Stimulated activated CD4-positive, alpha-beta T cell treated with anti-CD3 and anti-CD28 coated beads, Interleukin-4, amount 100 ng/mL, for 4 hours (primary cell): ENCODE measurements around the gene GDF15.
"Not testable (repeated sequence)": the region's sequence is repeated elsewhere in the genome, so short reads cannot be mapped to it uniquely, and the experiment has no call there.

ENCODE experiments used
- DNase-seq, 2 experiments: peaks; one replicate each; pipeline ENCODE4 v3.0.0-alpha.2; 2020

The GDF15 gene

DNA sequence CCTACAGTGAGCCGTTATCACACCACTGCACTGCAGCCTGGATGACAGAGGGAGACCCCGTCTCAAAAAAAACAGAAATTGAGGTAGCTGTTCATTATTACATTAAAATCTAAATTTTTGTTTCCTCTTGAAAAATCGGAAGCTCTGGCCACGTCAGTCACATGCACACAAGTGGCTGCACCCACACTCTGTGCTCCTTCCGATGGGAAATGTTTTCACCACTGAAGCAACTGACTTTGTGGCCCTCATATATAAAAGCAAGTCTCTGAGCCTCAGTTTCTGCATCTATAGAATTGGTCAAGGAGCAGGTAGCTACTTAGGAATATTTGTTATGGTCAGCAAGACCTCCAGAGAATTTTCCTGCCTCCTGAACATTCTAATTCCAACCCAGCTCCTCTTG lies 7.0 kb downstream of the GDF15 start:
- DNase-seq, result no peak

DNA sequence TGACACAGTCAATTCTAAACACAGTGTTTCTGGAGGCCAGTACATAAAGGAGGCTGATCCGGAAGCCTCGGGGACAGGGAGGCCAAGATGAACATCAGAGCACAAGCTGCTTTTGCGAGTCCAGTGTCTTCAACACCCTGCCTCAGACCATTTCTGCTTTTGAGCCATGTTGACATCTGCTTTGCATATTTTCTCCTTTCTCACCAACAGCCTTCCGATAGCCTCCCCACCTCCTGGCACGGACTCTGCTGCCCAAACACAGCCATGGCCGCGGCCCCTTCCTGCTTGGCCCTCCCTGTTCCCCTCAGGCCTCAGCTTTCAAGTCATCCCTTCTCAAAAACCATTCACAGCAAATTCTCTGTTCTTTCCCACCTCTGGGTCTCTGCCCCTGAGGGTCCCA lies 7.9 kb downstream of the GDF15 start:
- DNase-seq, result no peak

DNA sequence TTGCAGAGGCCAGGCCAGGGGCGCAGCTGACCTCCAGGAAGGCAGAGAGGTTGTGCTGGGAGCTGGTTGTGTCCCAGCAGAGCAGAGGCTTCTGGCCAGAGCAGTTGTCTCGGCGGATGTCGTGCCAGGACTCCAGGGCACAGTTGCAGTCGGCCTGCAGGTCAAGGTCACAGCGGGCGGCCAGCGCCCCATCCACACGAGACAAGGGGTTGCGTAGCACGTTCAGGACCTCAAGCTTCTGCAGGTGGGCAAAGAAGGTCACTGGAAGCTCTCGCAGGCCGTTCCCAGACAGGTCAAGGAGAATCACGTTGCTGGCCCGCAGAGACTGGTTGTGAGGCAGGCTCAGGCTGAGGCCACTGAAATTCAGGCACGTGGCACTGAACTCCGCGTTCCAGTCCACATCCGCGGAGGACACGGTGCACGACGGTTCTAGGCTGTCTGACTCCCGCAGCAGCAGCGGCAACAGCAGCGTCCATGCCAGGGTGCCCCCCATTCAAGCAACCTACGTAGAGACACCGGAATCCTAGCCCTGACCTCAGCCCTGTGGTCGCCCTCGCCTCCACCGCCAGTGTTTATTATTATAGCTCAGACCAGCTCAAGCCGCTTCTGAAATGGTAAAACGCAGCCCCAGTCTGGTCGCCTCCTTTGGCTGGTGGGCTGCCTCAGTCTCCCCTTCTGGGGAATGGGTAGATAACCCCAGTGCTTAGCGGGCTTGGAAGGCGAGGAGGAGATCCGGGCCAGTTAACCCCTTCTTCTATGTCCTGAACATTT lies 10.7 kb downstream of the GDF15 start:
- no peak for DNase-seq

DNA sequence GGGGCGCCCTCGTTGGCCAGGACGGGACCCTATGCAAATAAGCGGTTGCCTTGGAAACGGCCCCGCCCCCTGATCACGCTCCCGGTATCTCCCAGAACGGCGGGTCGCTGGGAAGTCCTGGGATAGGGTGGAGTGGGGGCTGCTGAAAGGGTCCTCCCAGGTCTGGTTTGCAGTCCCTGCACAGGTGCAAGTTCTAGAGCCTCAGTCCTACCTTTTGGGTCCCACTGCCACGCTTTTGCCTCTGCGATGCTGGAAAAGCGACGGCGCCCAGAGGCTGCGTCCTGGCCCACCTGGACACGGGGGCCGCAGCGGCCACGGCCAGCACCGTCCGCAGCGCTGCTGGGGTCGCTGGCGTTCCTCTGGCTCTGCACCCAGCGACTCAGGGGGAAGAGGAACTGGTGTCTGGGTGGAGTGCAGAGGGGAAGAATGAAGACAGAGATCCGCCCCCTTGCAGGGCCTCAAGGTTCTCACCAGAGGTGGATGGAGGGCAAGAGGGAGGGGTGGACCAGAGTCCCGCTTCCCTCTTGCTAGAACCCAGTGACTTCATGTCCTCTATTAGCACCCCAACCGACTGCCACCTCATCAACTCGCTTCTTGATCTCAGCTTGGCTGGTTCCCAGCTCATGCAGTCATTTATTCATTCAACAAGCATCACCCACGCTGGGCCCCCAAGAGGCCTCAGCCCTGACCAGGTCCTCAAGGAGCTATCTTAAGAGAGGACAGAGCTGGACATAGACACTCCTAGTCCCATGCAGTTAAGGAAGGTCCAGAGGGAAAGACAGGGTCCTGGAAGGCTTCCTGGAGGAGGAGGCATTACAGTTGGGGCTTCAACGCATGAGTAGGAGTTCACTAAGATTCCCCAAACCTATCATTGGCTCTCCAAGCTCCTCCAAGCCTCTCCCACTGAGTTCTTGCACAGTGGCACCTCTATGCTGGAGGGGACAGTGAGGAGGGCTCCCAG lies 11.6 kb downstream of the GDF15 start, which contains the start of gene LRRC25:
TSS of gene LRRC25 (minus strand) at position 381 of the 961 bp plus-strand sequence. CDS start 659 bp downstream, outside the sequence.
- DNase-seq, result no peak

DNA sequence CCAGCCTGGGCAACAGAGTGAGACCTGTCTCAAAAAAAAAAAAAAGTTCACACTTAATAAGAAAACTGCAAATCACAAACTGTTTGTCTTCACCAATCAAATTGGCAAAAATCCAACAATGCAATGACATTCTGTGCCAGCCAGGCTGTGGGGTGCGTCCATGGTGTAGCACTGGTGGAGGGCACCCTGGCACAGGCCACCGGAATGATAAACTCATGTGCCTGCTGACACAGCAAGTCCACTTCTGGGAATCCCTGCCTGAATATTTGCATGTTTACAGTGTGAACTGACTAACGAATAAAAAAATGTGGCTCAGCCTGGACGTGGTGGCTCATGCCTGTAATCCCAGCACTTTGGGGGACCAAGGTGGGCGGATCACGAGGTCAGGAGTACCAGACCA lies 13.1 kb downstream of the GDF15 start:
- DNase-seq, result no peak

DNA sequence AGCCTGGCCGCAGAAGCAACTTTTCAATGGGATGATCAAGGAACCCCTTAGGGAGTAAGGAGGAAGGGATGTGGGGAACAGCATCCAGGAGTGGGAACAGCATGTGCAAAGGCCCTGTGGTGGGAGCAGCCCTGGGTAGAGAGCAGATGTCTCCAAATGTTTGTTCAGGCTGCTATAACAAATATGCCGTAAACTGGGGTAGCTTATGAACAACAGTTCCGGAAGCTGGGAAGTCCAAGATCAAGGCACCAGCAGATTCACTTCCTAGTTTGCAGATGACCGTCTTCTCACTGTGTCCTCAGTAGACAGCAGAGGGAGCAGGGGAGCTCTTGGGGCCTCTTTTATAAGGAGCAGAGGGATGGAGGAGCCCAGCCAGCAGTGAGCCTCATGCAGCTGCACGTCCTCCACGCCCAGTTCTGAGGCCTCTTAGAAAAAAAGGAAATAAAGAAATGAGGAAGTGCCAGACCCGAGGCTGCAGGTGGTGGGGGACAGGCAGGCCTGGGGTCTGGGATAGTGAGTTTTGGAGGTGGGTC lies 15.7 kb downstream of the GDF15 start:
- DNase-seq, result no peak

DNA sequence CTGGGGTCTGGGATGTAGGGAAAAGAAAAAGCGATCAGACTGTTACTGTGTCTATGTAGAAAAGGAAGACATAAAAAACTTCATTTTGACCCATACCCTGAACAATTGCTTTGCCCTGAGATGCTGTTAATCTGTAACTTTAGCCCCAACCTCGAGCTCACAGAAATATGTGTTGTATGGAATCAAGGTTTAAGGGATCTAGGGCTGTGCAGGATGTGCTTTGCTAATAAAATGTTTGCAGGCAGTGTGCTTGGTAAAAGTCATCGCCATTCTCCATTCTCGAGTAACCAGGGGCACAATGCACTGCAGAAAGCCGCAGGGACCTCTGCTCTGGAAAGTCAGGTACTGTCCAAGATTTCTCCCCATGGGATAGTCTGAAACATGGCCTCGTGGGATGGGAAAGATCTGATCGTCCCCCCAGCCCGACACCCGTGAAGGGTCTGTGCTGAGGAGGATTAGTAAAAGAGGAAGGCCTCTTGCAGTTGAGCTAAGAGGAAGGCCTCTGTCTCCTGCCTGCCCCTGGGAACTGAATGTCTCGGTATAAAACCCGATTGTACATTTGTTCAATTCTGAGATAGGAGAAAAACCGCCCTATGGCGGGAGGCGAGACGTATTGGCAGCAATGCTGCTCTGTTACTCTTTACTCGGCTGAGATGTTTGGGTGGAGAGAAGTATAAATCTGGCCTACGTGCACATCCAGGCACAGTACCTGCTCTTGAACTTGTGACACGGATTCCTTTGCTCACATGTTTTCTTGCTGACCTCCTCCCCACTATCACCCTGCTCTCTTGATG lies 16.7 kb downstream of the GDF15 start:
- DNase-seq, result not testable (repeated sequence)

DNA sequence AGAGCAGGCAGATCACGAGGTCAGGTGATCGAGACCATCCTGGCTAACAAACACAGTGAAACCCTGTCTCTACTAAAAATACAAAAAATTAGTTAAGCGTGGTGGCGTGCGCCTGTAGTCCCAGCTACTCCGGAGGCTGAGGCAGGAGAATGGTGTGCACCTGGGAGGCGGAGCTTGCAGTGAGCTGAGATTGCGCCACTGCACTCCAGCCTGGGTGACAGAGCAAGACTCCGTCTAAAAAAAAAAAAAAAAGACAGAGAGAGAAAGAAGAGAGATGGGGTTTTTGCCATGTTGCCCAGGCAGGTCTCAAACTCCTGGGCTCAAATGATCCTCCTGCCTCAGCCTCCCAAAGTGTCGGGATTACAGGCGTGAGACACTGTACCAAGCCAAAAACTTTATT lies 19.8 kb downstream of the GDF15 start:
- not testable (repeated sequence) for DNase-seq

DNA sequence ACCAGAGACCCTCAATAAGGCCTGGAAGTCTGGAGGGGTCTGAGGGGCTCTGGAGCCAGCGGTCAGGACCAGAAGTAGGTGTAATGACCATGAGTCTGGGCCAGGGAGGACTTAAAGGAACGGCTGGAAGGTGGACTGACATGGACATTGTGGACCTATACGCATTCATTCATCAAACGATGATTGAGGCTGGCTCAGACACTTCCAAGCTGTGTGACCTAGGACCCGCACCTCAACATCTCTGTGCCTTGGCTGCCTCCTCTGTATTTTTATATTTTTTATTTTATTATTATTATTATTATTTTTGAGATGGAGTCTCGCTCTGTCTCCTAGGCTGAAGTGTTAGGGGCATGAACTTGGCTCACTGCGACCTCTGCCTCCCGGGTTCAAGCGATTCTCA lies 20.8 kb downstream of the GDF15 start:
- DNase-seq, result no peak

DNA sequence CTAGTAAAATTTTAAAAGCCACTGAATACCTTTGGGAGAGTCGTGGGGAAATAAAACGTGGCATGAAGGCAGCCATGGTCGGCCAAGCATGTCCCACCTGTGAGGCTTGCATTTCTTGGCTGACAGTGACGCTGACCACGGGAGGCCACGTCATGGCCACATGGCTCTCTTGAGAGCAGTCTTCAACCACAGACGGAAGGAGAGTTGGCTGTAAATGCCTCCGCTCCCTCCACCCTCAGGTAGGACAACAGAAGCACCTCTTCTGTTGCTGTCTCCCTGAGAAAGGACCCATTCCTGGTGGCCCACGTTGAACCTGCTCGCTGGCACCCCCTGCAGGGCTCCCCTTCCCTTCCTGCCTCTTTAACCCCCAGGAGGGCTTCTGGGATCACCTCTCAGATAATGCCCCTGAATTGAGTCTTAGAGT lies 22.1 kb downstream of the GDF15 start:
- DNase-seq, result no peak

DNA sequence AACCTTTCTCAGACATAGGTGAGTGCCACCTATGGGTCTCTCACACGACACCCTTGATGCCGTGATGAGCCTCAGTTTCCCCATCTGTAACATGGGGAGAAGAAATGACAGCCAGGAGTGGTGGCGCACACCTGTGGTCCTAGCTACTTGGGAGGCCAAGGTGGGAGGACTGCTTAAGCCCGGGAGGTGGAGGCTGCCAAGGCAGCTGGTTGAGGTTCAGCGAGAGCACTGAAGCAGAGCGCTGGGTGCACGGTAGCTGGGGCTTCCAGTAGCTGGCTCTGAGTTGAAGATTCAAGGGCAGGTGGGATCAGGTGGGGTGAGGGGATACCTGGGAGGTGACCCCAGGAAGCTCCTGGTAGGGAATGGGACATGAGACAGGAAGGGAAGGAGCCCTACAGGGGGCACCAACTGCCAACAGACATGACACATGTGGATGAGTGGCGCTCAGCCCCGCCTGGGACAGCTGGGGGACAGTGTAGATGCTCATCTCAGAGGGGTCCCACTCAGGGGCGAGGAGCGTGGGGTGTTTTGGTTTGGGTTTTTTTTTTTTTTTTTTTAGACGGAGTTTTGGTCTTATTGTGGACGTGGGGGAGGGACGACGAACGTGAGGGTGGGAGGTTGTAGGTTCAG lies 26.8 kb downstream of the GDF15 start:
- no peak for DNase-seq

DNA sequence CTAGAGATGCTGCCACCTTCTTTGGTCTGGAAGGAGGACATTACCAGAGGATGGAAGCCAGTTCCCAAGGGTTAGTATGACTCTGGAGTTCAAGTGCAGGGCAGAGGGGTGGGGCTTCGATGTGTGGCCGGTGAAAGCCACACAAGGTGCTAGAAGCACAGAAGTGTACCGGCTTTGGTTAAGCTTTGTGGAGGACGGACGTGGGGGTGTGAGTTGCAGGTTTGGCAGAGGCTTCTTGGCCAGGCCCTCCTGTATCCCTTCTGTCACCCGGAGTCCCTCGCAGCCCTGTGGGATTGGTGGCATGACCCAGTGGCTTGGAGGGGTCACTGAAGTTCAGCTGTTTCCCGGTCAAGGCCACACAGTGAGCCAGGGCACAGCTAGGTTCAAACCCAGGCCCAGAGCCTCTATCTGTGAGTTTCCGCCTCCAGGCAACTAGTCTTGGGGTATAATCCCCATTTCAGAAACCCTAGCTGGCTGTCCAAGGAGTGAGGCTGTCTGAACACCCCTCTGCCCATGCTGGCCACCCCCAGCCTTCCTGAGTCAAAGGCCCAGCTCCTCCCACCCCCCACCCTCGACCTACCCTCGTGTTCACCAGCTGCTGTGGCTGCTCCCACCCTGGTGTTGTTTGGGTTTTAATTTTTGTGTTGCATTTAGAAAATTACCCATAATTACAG lies 28.7 kb downstream of the GDF15 start:
- DNase-seq, result no peak

DNA sequence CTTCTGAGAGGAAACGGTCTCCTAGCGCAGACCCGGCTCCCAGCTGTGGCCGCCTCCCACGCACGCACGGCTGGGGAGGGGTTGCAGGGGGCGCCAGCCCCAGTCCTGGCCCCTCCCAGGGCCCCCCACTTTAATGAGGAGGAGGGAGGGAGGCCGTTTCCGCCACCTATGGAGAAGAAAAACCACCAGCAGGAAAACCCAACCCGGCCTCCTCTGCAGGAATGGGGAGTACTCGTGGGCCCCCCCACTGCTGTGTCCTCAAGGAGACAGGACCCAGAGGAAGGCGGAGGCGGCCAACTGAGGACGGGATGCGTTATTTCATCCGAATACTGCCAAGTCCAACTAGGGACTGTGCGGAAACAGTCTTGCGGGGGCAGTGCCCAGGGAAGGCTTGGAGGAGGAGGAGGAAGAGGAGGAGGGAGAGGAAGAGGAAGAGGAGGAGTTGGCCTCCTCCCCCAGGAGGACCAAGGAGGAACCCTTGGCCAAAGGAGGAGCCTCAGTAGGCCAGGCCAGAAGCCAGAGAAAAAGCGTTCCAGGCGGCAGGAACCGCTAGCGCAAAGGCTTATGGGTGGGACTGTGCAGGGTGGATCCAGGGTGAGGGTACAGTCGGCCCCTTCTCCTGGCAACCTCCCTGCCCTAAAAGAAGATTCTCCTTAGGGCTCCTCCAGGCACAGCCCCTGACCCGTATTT lies 29.4 kb downstream of the GDF15 start:
- no peak for DNase-seq

DNA sequence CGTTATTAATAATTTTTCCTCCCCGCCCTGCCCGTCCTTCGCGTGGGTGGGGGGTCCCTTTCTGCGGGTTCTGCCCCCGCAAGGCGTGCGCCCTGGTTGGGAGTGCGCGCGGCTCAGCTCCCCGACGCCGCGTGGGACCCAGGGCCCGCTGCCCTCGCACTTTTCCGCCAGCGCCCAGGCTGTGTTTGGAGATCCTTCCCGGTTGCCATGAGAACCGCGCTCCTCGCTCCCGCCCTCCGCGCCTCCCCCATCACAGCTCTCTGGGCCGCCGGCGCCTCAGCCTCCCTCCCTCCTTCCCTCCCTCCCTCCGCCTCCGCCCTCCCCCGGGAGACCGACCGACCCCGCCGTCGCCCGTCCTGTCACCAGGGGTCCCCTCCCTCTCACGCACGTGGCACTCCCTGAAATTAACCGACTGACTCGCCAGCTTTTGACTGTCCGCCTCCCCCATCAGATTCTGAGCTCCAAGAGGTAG lies 30.9 kb downstream of the GDF15 start:
- DNase-seq, result peak in 1 of 2 experiments; percentile 69

DNA sequence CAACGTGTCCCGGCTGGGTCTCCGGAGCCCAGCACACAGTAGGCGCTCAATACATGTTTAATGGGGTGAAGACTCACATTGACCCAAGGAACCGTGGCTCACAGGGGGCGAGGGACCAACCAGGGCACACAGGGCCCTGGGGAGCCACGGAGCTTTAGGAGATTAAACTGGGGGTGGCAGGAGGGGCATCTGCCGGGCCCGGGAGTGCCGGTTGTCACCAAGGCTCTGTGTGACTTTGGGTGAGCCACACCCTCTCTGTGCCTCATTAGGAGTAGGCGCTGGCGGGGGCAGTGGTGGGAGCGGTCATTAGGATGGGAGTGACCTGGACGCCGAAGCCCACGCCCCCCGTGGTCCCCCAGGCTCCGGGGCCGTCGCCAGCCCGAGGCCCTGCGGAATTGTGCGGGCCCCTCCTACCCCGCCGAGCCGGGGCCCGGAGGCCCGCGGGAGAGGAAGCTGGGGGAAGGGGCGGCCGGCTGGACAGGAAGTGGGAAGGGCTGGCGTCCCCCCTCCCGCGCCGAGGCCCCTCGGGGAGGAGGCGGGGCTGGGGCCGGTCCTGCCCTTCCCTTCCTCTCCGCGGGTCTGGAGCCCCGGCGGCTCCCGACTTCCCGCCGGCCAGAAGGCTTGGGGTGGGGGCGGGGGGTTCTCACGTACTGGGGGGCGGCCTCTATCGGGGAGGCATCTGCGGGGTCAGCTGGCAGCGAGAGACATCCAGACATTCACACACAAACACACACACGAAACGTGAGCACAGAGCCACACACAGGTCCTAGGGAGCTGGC lies 31.5 kb downstream of the GDF15 start:
- no peak for DNase-seq

DNA sequence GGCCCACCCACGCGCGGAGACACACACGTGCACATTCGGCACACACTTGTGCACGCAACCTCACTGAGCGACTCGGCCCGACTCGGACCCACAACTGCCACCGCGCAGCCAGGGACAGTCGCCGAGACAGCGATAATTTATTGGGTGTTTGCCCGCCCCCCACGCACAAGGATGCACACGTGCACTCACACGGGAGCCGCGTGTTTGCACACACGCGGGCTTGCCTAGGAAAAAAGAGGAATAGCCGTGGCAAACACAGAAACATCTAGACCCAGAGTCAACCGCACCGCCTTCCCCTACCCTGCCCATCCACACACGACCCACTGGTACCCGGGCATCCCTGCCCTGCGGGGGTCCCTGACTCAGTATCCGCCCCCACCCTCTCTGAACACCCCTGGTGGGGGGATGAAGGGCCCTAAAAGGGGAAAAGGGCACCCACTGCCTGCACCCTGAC lies 32.1 kb downstream of the GDF15 start:
- DNase-seq, result peak in 1 of 2 experiments; percentile 45

DNA sequence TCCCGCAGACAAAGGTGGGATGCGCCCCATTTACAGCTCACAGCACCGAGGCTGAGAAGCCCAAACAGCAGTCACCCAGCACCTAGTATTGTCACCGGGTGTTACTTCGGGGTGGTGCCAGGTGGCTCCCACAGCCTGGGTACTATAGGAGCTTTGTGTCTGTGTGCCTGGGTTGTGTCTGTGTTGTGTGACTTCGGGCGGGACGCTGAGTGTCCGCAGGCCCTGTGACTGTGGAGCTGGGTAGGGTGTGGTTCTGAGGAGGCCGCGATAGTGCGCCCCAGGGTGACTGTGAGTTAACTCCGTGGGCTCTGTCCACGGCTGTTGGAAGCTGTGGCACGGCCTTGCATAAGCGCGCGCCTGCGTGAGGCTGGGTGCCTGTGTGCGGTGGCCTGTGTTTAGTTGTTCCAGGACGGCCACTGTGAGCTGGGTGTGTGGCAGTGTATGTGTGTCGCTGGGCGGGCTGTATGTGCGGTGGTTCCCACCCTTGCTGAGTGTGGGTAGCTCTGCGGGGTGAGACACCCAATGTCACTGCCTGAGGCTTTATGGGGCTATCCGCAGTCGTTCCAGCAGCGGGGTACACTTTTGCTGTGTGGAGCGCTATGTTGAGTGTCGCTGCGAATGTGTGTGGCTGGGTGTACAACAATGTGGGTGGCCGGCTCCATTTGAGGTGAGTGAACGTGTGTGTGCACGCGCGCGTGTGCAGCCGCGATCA lies 32.7 kb downstream of the GDF15 start:
- DNase-seq, result peak in 1 of 2 experiments; percentile 40

DNA sequence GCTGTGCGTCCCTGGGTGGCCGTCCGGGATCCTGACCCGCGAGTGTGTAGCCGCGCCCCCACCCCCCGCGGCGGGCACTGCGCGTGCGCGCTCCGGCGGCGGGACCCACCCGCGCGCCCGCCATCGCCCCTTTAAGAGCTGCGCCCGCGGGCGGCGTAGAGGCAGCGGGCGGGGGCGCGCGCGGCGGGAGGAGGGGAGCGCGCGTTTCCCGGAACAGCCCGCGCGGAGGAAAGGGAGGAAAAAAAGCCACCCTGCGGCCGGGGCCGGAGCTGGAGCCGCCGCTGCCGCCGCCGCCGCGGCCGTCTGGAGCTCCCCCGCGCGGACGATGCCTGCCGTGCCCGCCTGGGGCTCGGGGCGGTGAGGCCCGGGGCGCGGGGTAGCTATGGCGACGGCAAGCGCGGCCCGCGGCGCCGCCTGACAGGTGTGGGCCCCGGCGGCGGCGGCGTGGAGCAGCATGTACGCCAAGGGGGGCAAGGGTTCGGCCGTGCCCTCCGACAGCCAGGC lies 33.3 kb downstream of the GDF15 start, which contains the start of gene SSBP4:
TSS of gene SSBP4 (plus strand) at position 204 of the 504 bp plus-strand sequence. CDS start at position 455, 251 bp downstream.
- peak; percentile 61 to 69 for DNase-seq
